22Rv1 (cell line): ENCODE results near the gene ARHGEF2.

Experiments
- ZFX ChIP-seq: fragments of 450-650 bp; IDR thresholded peaks from 2 replicates; pipeline ENCODE4 v1.6.1; 2017; ENCODE audit warnings: antibody characterized with exemption, borderline replicate concordance
- TF ChIP-seq, protein P1 (sequence below): fragments of 450-650 bp; IDR thresholded peaks from 2 replicates; pipeline ENCODE4 v1.5.1; 2017; ENCODE audit warnings: mild to moderate bottlenecking

GRCh38 chr1:155941845-155942531 is 36.4 kb downstream of the ARHGEF2 start:
- TF ChIP-seq ZFX = no peak
- TF ChIP-seq, protein P1, sequence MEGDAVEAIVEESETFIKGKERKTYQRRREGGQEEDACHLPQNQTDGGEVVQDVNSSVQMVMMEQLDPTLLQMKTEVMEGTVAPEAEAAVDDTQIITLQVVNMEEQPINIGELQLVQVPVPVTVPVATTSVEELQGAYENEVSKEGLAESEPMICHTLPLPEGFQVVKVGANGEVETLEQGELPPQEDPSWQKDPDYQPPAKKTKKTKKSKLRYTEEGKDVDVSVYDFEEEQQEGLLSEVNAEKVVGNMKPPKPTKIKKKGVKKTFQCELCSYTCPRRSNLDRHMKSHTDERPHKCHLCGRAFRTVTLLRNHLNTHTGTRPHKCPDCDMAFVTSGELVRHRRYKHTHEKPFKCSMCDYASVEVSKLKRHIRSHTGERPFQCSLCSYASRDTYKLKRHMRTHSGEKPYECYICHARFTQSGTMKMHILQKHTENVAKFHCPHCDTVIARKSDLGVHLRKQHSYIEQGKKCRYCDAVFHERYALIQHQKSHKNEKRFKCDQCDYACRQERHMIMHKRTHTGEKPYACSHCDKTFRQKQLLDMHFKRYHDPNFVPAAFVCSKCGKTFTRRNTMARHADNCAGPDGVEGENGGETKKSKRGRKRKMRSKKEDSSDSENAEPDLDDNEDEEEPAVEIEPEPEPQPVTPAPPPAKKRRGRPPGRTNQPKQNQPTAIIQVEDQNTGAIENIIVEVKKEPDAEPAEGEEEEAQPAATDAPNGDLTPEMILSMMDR = no peak
